OCI-LY1 (cell line): ENCODE results near the gene MYO16.

ENCODE experiments used
- CTCF ChIP-seq: fragments of 200-600 bp; sonication (generic), shearing (Covaris generic); IDR thresholded peaks from 2 replicates; pipeline ENCODE4 v1.5.1; 2017; ENCODE audit warnings: mild to moderate bottlenecking, antibody characterized with exemption, low read length, moderate library complexity, mixed read lengths
- EZH2 ChIP-seq: fragments of 200-600 bp; sonication (generic), shearing (Covaris generic); IDR thresholded peaks from 2 replicates; pipeline ENCODE4 v1.8.0; 2017; ENCODE audit warnings: borderline replicate concordance, mixed run types, mild to moderate bottlenecking, antibody characterized with exemption, low read length, moderate library complexity, mixed read lengths

GRCh38 chr13:109012115-109012514, 382.7 kb downstream of the MYO16 start:
- no peak for TF ChIP-seq CTCF
- no peak for TF ChIP-seq EZH2
